ENCODE measurements around the gene PLA2G2C. TPM values are rescaled to one million over a fixed set of nuclear protein-coding genes. Genes with fewer than 3 reads are reported as not detected.

The PLA2G2C gene
- total and polyA plus RNA-seq, 2 experiments from 2014 or later = not detected

GRCh38 chr1:20123722-20124455 lies 62.4 kb downstream of the PLA2G2C start (continued):
- TF ChIP-seq, protein P1, sequence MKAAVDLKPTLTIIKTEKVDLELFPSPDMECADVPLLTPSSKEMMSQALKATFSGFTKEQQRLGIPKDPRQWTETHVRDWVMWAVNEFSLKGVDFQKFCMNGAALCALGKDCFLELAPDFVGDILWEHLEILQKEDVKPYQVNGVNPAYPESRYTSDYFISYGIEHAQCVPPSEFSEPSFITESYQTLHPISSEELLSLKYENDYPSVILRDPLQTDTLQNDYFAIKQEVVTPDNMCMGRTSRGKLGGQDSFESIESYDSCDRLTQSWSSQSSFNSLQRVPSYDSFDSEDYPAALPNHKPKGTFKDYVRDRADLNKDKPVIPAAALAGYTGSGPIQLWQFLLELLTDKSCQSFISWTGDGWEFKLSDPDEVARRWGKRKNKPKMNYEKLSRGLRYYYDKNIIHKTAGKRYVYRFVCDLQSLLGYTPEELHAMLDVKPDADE (IDR thresholded peaks at IDR 0.05) = no peak
- TF ChIP-seq CREB1 (CRISPR knock-in tag; IDR thresholded peaks at IDR 0.05; ENCODE audit: low read depth) (no peak), ZNF114 (CRISPR knock-in tag; IDR thresholded peaks at IDR 0.05) (no peak), JUNB (IDR thresholded peaks at IDR 0.05; ENCODE audit: unreplicated experiment) (no peak), EZH2phosphoT487 (IDR thresholded peaks at IDR 0.05; ENCODE audit: unreplicated experiment) (no peak), EZH2 (IDR thresholded peaks at IDR 0.05; ENCODE audit: low read depth, unreplicated experiment) (no peak)

DNA sequence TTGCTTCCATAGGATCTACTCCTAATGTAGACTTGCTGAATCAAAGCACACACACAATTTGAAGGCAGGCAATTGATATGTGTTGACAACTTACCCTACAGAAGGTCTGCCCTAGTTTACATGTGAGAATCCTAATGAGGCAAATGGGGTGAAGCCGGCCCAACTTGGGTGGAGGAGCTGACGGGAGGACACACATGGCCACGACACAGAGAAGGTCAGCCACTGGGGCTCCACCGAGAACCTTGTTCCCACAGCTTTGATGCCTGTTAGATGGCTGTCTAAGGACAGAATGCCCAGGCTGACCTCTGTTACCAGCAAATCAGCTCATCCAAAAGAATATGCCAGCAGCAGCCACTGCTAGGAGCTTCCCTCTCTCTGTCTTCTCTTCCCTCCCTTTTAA lies 65.5 kb downstream of the PLA2G2C start:
- H3K36me3 Mint-ChIP-seq (ENCODE audit: low read depth) = no peaks in the 10 kb centered on the region
- Histone ChIP-seq H3K27me3 (ENCODE audit: insufficient read depth) (no peaks in the 10 kb centered on the region), H4K20me1 (replicated peaks; ENCODE audit: insufficient read depth) (no peaks in the 10 kb centered on the region), H2AFZ (no peak overlapping the region), H3F3A (replicated peaks; ENCODE audit: low read depth) (no peaks in the 10 kb centered on the region), H3K4me1 (ENCODE audit: insufficient read depth) (no peaks in the 10 kb centered on the region), H3K36me3 (ENCODE audit: insufficient read depth) (no peaks in the 10 kb centered on the region), H3K27ac (ENCODE audit: low read depth) (no peak overlapping the region), H3K4me3 (no peak overlapping the region), H3K4me2 (no peak overlapping the region), H3K79me2 (replicated peaks; ENCODE audit: insufficient read depth) (no peaks in the 10 kb centered on the region), H3K9me2 (ENCODE audit: insufficient read depth) (no peaks in the 10 kb centered on the region)
- H3K4me1 Mint-ChIP-seq = no peaks in the 10 kb centered on the region
- no peak overlapping the region for H3K27ac Mint-ChIP-seq
- no peak for ATAC-seq
- peaks cover 5% of the 10 kb centered on the region for H3K27me3 Mint-ChIP-seq (ENCODE audit: insufficient read depth, low read depth, poor library complexity)
- no peak for DNase-seq (ENCODE audit: low spot score)
- no peaks in the 10 kb centered on the region for H3K9me3 Mint-ChIP-seq
- no peak overlapping the region for H3K4me3 Mint-ChIP-seq
- TF ChIP-seq STAT1 (IDR thresholded peaks at IDR 0.05; ENCODE audit: unreplicated experiment) (no peak), EZH2 (IDR thresholded peaks at IDR 0.05; ENCODE audit: low read depth, unreplicated experiment) (no peak), NANOG (IDR thresholded peaks at IDR 0.05; ENCODE audit: borderline replicate concordance) (no peak)
- TF ChIP-seq, protein P1 (IDR thresholded peaks at IDR 0.05) = no peak

DNA sequence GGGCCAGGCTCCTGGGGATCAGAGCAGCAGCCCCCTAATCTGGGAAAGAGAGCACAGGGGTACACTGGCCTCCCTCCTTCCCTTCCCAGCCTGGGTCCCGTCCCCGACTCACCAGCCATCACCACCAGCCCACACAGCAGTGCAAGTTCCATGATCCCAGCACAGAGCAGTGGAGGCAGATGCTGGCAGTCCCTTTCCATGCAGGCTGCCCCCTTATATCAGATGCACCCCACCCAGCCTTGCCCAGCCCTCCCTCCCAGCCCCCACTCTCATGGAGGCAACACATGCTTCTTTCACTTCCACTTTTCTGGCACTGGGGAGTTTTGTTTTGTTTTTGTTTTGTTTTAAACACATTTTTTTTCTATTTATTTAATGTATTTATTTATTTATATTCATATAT lies 67.0 kb downstream of the PLA2G2C start, which contains the start of gene PLA2G2D:
PLA2G2D (minus strand) TSS at position 190 of the 400 bp plus-strand sequence; CDS start at position 152, 38 bp downstream.
- Histone ChIP-seq H2AFZ (no peak within 1 kb of the TSS), H3K79me2 (replicated peaks; ENCODE audit: insufficient read depth) (no peaks in the 10 kb centered on the region), H3F3A (replicated peaks; ENCODE audit: low read depth) (no peaks in the 10 kb centered on the region), H3K27ac (ENCODE audit: low read depth) (no peak within 1 kb of the TSS), H3K4me2 (no peak within 1 kb of the TSS), H3K4me1 (ENCODE audit: insufficient read depth) (no peaks in the 10 kb centered on the region), H3K27me3 (ENCODE audit: insufficient read depth) (no peaks in the 10 kb centered on the region), H4K20me1 (replicated peaks; ENCODE audit: insufficient read depth) (no peaks in the 10 kb centered on the region), H3K9me2 (ENCODE audit: insufficient read depth) (no peaks in the 10 kb centered on the region), H3K4me3 (no peak within 1 kb of the TSS), H3K36me3 (ENCODE audit: insufficient read depth) (no peaks in the 10 kb centered on the region)
- DNase-seq (ENCODE audit: low spot score) (no peak), ATAC-seq (no peak)
- Mint-ChIP-seq H3K36me3 (ENCODE audit: low read depth) (no peaks in the 10 kb centered on the region), H3K4me3 (no peak within 1 kb of the TSS), H3K9me3 (no peaks in the 10 kb centered on the region), H3K4me1 (peaks cover 2% of the 10 kb centered on the region), H3K27me3 (ENCODE audit: insufficient read depth, low read depth, poor library complexity) (peaks cover 3% of the 10 kb centered on the region), H3K27ac (no peak within 1 kb of the TSS)
- TF ChIP-seq CTCF (conservative IDR thresholded peaks at IDR 0.05; ENCODE audit: low read depth in 2 of 2) (no peak), STAT1 (IDR thresholded peaks at IDR 0.05; ENCODE audit: unreplicated experiment) (no peak), ZNF331 (CRISPR knock-in tag; IDR thresholded peaks at IDR 0.05; ENCODE audit: low read depth) (no peak), EZH2phosphoT487 (IDR thresholded peaks at IDR 0.05; ENCODE audit: unreplicated experiment) (no peak), CREB1 (CRISPR knock-in tag; IDR thresholded peaks at IDR 0.05; ENCODE audit: low read depth) (no peak)
- TF ChIP-seq, protein P2, sequence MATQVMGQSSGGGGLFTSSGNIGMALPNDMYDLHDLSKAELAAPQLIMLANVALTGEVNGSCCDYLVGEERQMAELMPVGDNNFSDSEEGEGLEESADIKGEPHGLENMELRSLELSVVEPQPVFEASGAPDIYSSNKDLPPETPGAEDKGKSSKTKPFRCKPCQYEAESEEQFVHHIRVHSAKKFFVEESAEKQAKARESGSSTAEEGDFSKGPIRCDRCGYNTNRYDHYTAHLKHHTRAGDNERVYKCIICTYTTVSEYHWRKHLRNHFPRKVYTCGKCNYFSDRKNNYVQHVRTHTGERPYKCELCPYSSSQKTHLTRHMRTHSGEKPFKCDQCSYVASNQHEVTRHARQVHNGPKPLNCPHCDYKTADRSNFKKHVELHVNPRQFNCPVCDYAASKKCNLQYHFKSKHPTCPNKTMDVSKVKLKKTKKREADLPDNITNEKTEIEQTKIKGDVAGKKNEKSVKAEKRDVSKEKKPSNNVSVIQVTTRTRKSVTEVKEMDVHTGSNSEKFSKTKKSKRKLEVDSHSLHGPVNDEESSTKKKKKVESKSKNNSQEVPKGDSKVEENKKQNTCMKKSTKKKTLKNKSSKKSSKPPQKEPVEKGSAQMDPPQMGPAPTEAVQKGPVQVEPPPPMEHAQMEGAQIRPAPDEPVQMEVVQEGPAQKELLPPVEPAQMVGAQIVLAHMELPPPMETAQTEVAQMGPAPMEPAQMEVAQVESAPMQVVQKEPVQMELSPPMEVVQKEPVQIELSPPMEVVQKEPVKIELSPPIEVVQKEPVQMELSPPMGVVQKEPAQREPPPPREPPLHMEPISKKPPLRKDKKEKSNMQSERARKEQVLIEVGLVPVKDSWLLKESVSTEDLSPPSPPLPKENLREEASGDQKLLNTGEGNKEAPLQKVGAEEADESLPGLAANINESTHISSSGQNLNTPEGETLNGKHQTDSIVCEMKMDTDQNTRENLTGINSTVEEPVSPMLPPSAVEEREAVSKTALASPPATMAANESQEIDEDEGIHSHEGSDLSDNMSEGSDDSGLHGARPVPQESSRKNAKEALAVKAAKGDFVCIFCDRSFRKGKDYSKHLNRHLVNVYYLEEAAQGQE (IDR thresholded peaks at IDR 0.05; ENCODE audit: unreplicated experiment) = no peak
